ENCODE data around the gene SCTR.

DNA sequence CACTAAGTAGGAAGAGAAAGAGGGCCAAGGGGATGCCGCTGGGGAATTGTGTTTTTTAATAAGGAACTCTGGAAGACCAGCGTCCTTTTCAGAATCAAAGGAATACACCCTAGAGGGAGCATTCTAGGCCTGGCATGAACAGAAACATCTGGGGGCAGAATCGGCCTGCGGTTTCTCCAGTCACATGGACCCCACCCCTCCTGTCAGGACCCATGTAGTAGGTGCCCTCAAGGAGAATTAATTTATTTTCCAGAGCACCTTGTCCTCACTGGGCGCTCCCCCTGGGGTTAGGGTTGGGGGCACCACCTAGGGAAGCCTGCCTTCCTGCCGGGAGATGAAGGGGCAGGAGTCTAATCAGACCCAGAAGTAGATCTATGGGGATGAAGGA lies 48.4 kb downstream of the SCTR start:
- TF ChIP-seq, protein P1, sequence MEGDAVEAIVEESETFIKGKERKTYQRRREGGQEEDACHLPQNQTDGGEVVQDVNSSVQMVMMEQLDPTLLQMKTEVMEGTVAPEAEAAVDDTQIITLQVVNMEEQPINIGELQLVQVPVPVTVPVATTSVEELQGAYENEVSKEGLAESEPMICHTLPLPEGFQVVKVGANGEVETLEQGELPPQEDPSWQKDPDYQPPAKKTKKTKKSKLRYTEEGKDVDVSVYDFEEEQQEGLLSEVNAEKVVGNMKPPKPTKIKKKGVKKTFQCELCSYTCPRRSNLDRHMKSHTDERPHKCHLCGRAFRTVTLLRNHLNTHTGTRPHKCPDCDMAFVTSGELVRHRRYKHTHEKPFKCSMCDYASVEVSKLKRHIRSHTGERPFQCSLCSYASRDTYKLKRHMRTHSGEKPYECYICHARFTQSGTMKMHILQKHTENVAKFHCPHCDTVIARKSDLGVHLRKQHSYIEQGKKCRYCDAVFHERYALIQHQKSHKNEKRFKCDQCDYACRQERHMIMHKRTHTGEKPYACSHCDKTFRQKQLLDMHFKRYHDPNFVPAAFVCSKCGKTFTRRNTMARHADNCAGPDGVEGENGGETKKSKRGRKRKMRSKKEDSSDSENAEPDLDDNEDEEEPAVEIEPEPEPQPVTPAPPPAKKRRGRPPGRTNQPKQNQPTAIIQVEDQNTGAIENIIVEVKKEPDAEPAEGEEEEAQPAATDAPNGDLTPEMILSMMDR (IDR thresholded peaks at IDR 0.05): no peak
- TF ChIP-seq EP300 (IDR thresholded peaks at IDR 0.05) (no peak), POLR2A (IDR thresholded peaks at IDR 0.05) (no peak), POLR2AphosphoS5 (IDR thresholded peaks at IDR 0.05) (no peak)
